DOHH2 (cell line): ENCODE data around the gene SAMD4A.

ENCODE experiments used
- H3F3A ChIP-seq: fragments of 200-600 bp; sonication (generic), shearing (Covaris generic); 2 replicates; pipeline ENCODE4 v1.6.0; 2016; ENCODE audit warnings: antibody characterized with exemption, mild to moderate bottlenecking; ENCODE audit not compliant: control insufficient read depth, insufficient read depth
- H3K27ac ChIP-seq: fragments of 200-600 bp; sonication (generic); 2 replicates; pipeline ENCODE4 v1.5.1; 2014; ENCODE audit warnings: low read depth, mild to moderate bottlenecking, low read length, moderate library complexity
- H3K27me3 ChIP-seq: fragments of 200-600 bp; sonication (generic); 2 replicates; pipeline ENCODE4 v1.6.1; 2014; ENCODE audit warnings: mild to moderate bottlenecking, low read length, mixed read lengths; ENCODE audit not compliant: control insufficient read depth
- H3K36me3 ChIP-seq: fragments of 200-600 bp; sonication (generic); 2 replicates; pipeline ENCODE4 v1.6.1; 2014; ENCODE audit warnings: mild to moderate bottlenecking, low read length, moderate library complexity, mixed read lengths; ENCODE audit not compliant: control insufficient read depth
- H3K4me1 ChIP-seq: fragments of 200-600 bp; sonication (generic); 2 replicates; pipeline ENCODE4 v1.6.1; 2014; ENCODE audit warnings: mild to moderate bottlenecking, low read length, mixed read lengths; ENCODE audit not compliant: control insufficient read depth
- H3K4me2 ChIP-seq: fragments of 200-600 bp; sonication (generic); 2 replicates; pipeline ENCODE4 v1.6.0; 2014; ENCODE audit warnings: mild to moderate bottlenecking, low read length, moderate library complexity
- H3K4me3 ChIP-seq: fragments of 200-600 bp; sonication (generic); 2 replicates; pipeline ENCODE4 v1.5.1; 2014; ENCODE audit warnings: mild to moderate bottlenecking, low read length, mixed read lengths
- H3K79me2 ChIP-seq: fragments of 200-600 bp; sonication (generic); 2 replicates; pipeline ENCODE4 v1.6.1; 2014; ENCODE audit warnings: mild to moderate bottlenecking, low read length, mixed read lengths; ENCODE audit not compliant: control insufficient read depth
- H3K9me2 ChIP-seq: fragments of 200-600 bp; sonication (generic); replicated peaks from 2 replicates; pipeline ENCODE4 v1.6.1; 2014; ENCODE audit warnings: mild to moderate bottlenecking, low read length, mixed read lengths; ENCODE audit not compliant: control insufficient read depth
- H3K9me3 ChIP-seq: fragments of 200-600 bp; sonication (generic); 2 replicates; pipeline ENCODE4 v1.6.1; 2014; ENCODE audit warnings: antibody characterized with exemption, low read length, mixed read lengths; ENCODE audit not compliant: control insufficient read depth, insufficient read depth
- H4K20me1 ChIP-seq: fragments of 200-600 bp; sonication (generic); 2 replicates; pipeline ENCODE4 v1.6.0; 2014; ENCODE audit warnings: low read depth, mild to moderate bottlenecking, antibody characterized with exemption, low read length, moderate library complexity; ENCODE audit not compliant: control insufficient read depth, insufficient read depth
- EZH2phosphoT487 ChIP-seq: fragments of 200-600 bp; sonication (generic); IDR thresholded peaks from 2 replicates; pipeline ENCODE4 v1.6.1; 2017; ENCODE audit warnings: borderline replicate concordance, mild to moderate bottlenecking, antibody characterized with exemption, low read length, moderate library complexity, mixed read lengths
- TF ChIP-seq, protein P1 (sequence below): fragments of 200-600 bp; sonication (generic); IDR thresholded peaks from one replicate; pipeline ENCODE4 v1.5.1; 2014; ENCODE audit warnings: antibody characterized with exemption, mild to moderate bottlenecking, low read depth, low read length; ENCODE audit not compliant: poor library complexity, severe bottlenecking

Gene SAMD4A

DNA sequence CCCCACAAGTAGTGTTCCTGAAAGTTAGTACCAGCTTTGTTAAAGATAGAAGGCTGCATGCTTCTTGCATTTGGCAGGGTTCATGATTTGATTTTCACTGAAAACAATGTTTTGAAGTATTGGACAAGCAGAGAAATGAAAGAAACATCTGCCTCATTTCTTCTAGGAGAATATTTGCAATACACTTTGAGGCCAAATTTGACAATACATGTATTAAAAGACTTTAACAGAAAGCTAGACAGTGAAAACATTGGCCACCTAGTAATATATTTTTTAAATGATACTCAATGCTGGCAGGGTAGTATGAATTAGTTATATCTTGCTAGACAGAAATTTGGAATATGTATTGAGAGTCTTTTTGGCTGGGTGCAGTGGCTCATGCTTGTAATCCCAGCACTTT is 267.2 kb downstream of the SAMD4A start:
- H3K27ac ChIP-seq, result no peak overlapping the region
- TF ChIP-seq, protein P1, sequence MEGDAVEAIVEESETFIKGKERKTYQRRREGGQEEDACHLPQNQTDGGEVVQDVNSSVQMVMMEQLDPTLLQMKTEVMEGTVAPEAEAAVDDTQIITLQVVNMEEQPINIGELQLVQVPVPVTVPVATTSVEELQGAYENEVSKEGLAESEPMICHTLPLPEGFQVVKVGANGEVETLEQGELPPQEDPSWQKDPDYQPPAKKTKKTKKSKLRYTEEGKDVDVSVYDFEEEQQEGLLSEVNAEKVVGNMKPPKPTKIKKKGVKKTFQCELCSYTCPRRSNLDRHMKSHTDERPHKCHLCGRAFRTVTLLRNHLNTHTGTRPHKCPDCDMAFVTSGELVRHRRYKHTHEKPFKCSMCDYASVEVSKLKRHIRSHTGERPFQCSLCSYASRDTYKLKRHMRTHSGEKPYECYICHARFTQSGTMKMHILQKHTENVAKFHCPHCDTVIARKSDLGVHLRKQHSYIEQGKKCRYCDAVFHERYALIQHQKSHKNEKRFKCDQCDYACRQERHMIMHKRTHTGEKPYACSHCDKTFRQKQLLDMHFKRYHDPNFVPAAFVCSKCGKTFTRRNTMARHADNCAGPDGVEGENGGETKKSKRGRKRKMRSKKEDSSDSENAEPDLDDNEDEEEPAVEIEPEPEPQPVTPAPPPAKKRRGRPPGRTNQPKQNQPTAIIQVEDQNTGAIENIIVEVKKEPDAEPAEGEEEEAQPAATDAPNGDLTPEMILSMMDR, result no peak
- no peak for TF ChIP-seq EZH2phosphoT487

DNA sequence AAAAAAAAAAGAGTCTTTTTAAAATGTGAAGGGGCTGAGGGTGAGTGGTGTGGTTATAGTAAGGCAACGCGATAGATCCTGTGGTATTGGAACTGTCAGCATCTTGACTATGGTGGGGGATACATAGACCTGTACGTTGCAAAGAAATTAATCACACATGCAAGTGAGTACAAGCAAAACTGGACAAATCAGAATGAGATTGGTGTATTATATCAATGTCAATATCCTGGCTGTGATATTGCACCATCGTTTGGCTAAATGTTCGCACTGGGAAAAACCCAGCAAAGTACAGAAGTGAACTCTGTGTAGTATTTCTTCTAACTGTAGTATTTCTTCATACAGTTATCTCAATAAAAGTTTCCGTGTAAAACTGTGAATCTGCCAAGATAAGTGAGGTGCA is 267.8 kb downstream of the SAMD4A start:
- peaks cover 2% of the 10 kb centered on the region for H3K4me1 ChIP-seq
- H3K9me3 ChIP-seq, result no peaks in the 10 kb centered on the region
- no peaks in the 10 kb centered on the region for H3F3A ChIP-seq
- no peak overlapping the region for H3K4me2 ChIP-seq
- no peak overlapping the region for H3K27ac ChIP-seq
- no peaks in the 10 kb centered on the region for H3K27me3 ChIP-seq
- no peaks in the 10 kb centered on the region for H3K36me3 ChIP-seq
- TF ChIP-seq, protein P1, result no peak
- no peak for TF ChIP-seq EZH2phosphoT487
- H3K79me2 ChIP-seq, result no peaks in the 10 kb centered on the region
- no peak overlapping the region for H3K4me3 ChIP-seq
- no peaks in the 10 kb centered on the region for H3K9me2 ChIP-seq
- no peaks in the 10 kb centered on the region for H4K20me1 ChIP-seq

More for the DNA sequence above, 267.2 kb downstream of the SAMD4A start:
- H3K4me2 ChIP-seq, result no peak overlapping the region
- H3F3A ChIP-seq, result no peaks in the 10 kb centered on the region
- no peaks in the 10 kb centered on the region for H3K27me3 ChIP-seq
- H3K4me1 ChIP-seq, result peaks cover 9% of the 10 kb centered on the region
- no peaks in the 10 kb centered on the region for H3K9me3 ChIP-seq
- no peaks in the 10 kb centered on the region for H3K9me2 ChIP-seq
- H3K36me3 ChIP-seq, result no peaks in the 10 kb centered on the region
- no peak overlapping the region for H3K4me3 ChIP-seq
- no peaks in the 10 kb centered on the region for H4K20me1 ChIP-seq
- no peaks in the 10 kb centered on the region for H3K79me2 ChIP-seq

DNA sequence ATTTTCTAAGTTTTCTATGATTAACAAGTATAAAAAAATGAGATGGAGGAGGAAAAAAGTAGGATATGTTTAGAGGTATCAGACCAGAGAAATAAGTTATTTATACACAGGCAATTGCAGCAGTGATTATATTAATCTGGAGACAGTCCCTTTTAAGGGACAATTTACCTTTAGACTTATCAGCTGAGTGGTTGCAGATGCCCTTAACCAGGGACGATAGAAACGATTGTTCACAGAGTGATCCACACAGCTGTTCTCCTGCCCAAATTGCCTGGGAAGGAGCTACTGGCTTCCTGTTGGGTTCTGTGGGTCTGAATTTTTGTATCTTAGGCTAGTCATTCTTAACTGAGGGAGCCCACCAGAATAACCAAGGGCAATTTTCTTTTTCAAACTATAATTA is 269.3 kb downstream of the SAMD4A start:
- no peaks in the 10 kb centered on the region for H3K9me3 ChIP-seq
- H3K79me2 ChIP-seq, result no peaks in the 10 kb centered on the region
- H3K27ac ChIP-seq, result no peak overlapping the region
- H3F3A ChIP-seq, result no peaks in the 10 kb centered on the region
- H3K4me1 ChIP-seq, result no peaks in the 10 kb centered on the region
- TF ChIP-seq, protein P1, result no peak
- TF ChIP-seq EZH2phosphoT487, result no peak
- no peak overlapping the region for H3K4me3 ChIP-seq
- H3K27me3 ChIP-seq, result no peaks in the 10 kb centered on the region
- peaks cover 3% of the 10 kb centered on the region; the same call in 1 of the 2 replicates for H3K36me3 ChIP-seq
- H4K20me1 ChIP-seq, result no peaks in the 10 kb centered on the region
- H3K9me2 ChIP-seq, result no peaks in the 10 kb centered on the region
- H3K4me2 ChIP-seq, result no peak overlapping the region
